Mucosa of rectum (tissue), 2 donors: ENCODE results near the gene SEBOX.
A peak's percentile ranks its signal among the peaks of the same experiment; 100 is the strongest.

Experiments
- H3K27ac ChIP-seq, 2 donors: one replicate each; pipeline ENCODE4 v1.7.0; 2013; ENCODE audit warnings: inconsistent platforms in 2 of 2, low read depth in 2 of 2, low read length in 2 of 2
- H3K27me3 ChIP-seq, 2 donors: one replicate each; pipeline ENCODE4 v1.7.0; 2013; ENCODE audit warnings: low read length in 2 of 2; ENCODE audit not compliant: control insufficient read depth in 2 of 2, insufficient read depth in 2 of 2
- H3K36me3 ChIP-seq, 2 donors: one replicate each; pipeline ENCODE4 v1.7.0; 2013; ENCODE audit warnings: low read length in 2 of 2; ENCODE audit not compliant: control insufficient read depth in 2 of 2, insufficient read depth in 2 of 2
- H3K4me1 ChIP-seq, 2 donors: one replicate each; pipeline ENCODE4 v1.7.0; 2013; ENCODE audit warnings: low read length in 2 of 2, mild to moderate bottlenecking in 1 of 2; ENCODE audit not compliant: control insufficient read depth in 2 of 2, insufficient read depth in 2 of 2
- H3K4me3 ChIP-seq, 2 donors: one replicate each; pipeline ENCODE4 v1.7.0; 2013; ENCODE audit warnings: low read length in 2 of 2
- H3K9ac ChIP-seq, 2 donors: one replicate each; pipeline ENCODE4 v1.7.0; 2013; ENCODE audit warnings: low read length in 2 of 2, low read depth in 1 of 2, mild to moderate bottlenecking in 1 of 2
- H3K9me3 ChIP-seq, 2 donors: one replicate each; pipeline ENCODE4 v1.7.0; 2013; ENCODE audit warnings: low read length in 2 of 2; ENCODE audit not compliant: control insufficient read depth in 2 of 2
- donor health status: healthy.
- donor health status: Normal muscosa, but diverticular disease.

SEBOX gene

DNA sequence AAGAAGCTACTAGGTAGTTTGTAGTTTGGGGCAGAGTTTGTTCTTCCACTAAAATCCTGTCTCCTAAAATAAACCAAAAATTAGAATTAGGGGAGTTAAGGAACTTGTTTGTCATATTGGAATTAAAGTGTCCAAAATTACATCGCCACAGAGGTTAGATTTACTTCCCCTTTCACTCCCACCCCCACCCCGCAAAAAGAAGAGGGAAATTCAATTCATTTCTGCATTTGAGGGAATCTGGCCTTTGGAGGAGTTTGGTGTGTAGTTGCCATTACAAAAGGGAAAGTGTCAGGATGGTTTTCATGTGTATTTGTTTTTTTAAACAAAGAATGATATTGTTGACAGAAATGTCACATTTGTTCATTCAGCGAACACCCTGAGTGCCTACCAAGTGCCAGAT lies 40.2 kb downstream of the SEBOX start:
- Histone ChIP-seq H3K4me3 (no peak overlapping the region), H3K27ac (no peak overlapping the region), H3K27me3 (no peaks in the 10 kb centered on the region), H3K9me3 (no peaks in the 10 kb centered on the region), H3K9ac (no peak overlapping the region), H3K36me3 (peaks cover 11 to 23% of the 10 kb centered on the region in 2 donors), H3K4me1 (peaks cover 9 to 10% of the 10 kb centered on the region in 2 donors)

DNA sequence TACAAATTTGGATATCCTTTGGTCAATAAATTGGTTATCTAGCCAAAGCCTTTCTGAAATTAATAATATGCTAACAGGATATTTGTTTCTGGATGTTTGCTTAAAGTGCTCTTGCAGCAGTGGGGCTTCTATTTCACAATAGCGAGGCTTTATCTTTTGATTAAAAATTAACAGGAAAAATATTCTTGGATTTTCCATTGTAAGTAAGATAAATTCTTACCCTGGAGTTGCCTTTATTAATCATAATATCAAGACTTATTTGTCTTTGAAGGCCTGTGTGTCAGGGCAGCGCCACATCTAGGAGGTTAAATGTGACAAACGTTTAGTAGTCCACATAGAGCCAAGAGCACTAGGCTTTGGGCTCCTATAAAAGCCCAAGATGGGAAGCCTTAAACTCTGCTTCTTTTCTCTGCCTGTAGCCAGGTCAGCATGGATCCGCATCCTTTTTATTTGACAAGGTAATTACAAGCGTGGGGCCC lies 40.7 kb downstream of the SEBOX start:
- peaks cover 10 to 20% of the 10 kb centered on the region in 2 donors for H3K36me3 ChIP-seq
- no peaks in the 10 kb centered on the region for H3K9me3 ChIP-seq
- H3K27me3 ChIP-seq: no peaks in the 10 kb centered on the region
- H3K27ac ChIP-seq: no peak overlapping the region
- no peak overlapping the region for H3K9ac ChIP-seq
- H3K4me1 ChIP-seq: peaks cover 9 to 15% of the 10 kb centered on the region in 2 donors
- no peak overlapping the region for H3K4me3 ChIP-seq

DNA sequence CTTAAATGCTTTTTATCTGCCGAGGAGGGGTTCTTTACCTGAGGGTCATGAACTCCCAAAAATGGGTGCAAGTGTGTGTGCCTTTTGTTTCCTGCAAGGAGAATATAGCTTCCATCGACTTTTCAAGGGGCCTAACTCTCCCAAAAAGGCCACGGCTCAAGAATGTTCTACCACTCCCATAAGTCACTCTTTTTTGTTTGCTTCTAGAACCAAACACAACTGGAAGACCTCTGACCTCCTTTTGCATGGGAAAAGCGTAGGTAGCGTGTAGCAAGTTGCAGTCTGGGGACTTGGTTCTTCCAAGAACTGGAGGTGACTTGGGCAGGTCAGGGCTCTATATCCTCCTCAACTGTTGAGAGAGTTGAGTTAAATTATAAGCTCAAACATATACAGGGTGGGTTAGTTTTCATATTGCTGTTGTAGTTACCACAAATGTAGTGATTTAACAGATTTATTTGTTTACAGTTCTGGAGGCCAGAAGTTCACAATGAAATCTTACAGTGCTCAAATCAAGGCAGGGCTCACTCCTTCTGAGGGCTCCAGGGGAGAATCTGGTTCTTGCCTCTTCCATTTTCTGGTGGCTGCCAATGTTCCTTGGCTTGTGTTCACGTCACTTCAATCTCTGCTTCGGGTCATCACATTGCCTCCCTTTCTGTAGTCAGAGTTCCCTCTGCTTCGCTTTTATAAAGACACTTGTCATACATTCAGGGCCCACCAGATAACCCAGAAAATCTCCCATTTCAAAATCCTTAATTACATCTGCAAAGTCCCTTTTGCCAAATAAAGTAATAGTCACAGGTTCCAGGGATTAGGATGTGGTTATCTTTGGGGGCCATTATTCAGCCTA lies 44.6 kb downstream of the SEBOX start:
- H3K4me3 ChIP-seq: peak overlapping the region in 1 of 2 donors; percentile 83
- H3K27ac ChIP-seq: no peak overlapping the region
- no peaks in the 10 kb centered on the region for H3K9me3 ChIP-seq
- no peaks in the 10 kb centered on the region for H3K27me3 ChIP-seq
- H3K9ac ChIP-seq: no peak overlapping the region
- peaks cover 13 to 23% of the 10 kb centered on the region in 2 donors for H3K4me1 ChIP-seq
- H3K36me3 ChIP-seq: no peaks in the 10 kb centered on the region

DNA sequence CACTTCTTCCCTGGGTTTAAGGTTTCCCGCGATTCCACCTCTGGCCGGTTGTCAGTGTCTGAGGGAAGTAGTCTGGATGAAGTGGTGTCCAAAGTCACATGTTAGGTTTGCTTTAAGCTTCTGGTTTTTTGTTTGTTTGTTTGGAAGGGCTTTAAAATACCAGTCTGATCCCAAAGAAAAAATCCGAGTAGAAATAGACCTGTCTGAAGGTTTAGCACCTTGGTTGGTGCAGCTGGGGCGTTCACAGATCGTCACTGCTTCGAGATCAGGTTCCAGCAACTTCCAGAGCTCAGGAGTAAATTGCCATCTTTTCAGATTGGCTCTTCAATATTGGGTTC lies 45.4 kb downstream of the SEBOX start:
- Histone ChIP-seq H3K9ac (peak overlapping the region; percentile 53 to 77), H3K4me3 (peak overlapping the region; percentile 70 to 83), H3K36me3 (no peaks in the 10 kb centered on the region), H3K4me1 (peaks cover 7 to 23% of the 10 kb centered on the region in 2 donors), H3K27me3 (no peaks in the 10 kb centered on the region), H3K9me3 (no peaks in the 10 kb centered on the region), H3K27ac (peak overlapping the region in 1 of 2 donors; percentile 48)

DNA sequence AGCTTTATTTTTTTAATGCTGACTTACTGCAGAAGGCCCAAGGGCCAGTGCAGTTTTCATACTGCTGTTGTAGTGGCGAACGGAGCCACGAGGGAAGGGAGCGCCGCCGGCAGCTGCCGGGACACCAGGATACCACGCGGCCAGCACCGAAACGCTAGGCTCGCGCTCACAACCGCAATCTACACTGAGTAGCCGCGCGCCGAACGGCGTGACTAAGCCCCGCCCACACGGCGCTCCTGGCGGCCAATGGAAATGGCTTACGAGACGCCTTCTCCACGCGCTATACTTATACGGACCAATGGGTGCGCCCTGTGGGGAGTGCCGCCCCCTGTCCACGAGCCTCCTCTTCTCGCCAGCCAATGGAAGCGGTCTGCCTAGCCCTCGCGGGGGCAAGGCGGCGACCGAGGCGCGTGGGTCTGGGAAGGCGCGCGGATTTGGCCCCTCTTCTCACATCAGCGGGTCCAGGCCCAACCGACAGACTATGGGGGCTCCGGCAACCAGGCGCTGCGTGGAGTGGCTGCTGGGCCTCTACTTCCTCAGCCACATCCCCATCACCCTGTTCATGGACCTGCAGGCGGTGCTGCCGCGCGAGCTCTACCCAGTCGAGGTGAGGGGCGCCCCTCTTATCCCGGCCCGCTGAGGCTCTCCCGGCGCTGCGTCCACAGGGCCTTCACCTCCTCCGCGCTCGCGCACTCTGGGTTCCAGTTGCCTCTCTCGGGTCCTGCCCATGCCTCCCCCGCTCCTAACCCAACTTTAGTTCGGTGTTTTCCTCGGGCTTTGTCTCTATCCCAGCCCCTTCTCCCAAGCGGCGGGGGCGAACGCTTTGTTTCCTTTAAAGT lies 46.0 kb downstream of the SEBOX start, which contains the start of gene TMEM97:
Gene TMEM97 (plus strand): TSS at position 442 of the 839 bp plus-strand sequence. CDS start 40 bp downstream, at position 482.
- Histone ChIP-seq H3K9ac (peak within 1 kb of the TSS; percentile 53 to 77), H3K27me3 (no peaks in the 10 kb centered on the region), H3K9me3 (no peaks in the 10 kb centered on the region), H3K36me3 (no peaks in the 10 kb centered on the region), H3K4me3 (peak within 1 kb of the TSS; percentile 70 to 83), H3K4me1 (peaks cover 7 to 23% of the 10 kb centered on the region in 2 donors), H3K27ac (peak within 1 kb of the TSS; percentile 44 to 48)

DNA sequence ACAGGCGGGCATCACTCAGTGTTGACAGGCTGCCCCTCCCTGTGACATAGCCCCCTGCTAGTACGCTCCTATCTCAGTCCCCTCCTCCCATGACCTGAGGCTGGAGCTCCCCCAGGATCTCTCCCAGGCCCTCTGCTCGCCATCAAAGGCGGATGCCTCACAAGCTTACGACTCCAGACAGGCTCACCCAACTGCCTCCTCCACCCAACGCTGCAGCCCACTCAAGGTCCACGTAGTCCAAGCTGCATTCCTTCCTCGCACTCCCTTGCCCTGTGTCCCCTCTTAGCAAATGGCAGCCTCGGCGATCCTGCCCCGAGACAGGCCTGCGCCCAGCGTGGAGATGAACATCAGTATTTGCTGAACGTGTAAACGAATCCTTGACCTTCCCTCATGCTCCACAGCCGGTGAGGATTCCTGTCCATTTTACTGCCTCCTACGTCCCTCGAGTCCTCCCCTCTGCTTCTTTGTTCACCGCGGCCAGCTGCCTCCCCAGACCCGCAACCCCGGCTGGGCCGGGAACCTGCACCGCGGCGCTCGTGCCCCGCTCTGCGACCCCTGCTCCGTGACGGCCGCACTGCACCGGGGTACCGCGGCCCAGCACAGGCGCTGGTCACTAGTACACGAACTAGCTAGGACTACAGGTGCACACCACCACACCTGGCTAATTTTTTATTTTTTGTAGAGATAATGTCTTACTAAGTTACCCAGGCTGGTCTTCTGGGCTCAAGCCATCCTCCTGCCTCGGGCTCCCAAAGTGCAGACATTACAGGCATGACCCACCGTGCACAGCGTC lies 46.8 kb downstream of the SEBOX start:
- H3K9ac ChIP-seq: peak overlapping the region; percentile 26 to 53

DNA sequence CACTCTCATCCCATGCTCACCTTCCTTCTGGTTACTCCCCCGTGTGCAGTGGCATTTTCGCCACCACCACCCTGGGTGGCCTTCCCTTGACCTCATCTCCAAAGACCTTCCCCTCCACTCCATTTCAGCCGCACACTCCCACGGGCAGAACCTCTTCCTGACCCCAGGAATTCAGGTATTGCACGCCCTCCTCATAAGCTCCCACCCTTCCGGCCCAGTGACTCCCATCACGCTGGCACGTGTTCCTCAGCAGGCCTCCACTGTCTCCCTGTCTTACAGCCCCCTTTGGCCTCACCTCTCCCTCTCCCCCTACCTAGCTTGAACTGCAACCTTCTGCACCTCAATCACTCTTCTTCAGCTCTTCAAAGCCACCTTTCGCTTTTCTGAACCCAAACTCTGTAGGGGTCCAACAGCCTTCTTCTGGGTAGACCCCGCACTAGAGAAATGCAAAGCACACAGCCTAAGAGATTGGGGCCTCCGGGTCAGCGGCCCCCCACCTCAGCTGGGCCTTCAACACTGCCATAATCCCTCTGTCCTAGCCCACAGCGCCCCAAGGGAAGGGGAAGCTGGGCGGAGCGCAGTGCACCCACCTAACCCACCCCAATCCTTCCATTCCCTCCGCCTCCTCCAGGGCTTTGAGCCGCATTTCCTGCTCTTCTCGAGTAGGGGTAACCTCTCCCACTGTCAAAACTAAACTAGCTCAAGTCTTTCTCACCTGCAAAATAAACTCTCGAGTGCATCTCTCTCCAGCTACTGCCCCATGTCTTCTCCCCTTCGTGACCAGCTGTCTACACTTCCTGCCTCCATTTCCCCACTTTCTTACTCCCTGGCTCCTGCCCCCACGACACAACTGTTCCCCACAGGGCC lies 47.7 kb downstream of the SEBOX start:
- no peak overlapping the region for H3K27ac ChIP-seq
- H3K9ac ChIP-seq: no peak overlapping the region
- peaks cover 7 to 23% of the 10 kb centered on the region in 2 donors for H3K4me1 ChIP-seq
- H3K9me3 ChIP-seq: no peaks in the 10 kb centered on the region
- no peaks in the 10 kb centered on the region for H3K36me3 ChIP-seq
- no peaks in the 10 kb centered on the region for H3K27me3 ChIP-seq
- H3K4me3 ChIP-seq: no peak overlapping the region

More for the DNA sequence above, 46.8 kb downstream of the SEBOX start:
- Histone ChIP-seq H3K27me3 (no peaks in the 10 kb centered on the region), H3K4me3 (peak overlapping the region; percentile 70 to 83), H3K36me3 (no peaks in the 10 kb centered on the region), H3K4me1 (peaks cover 7 to 23% of the 10 kb centered on the region in 2 donors), H3K27ac (no peak overlapping the region), H3K9me3 (no peaks in the 10 kb centered on the region)

DNA sequence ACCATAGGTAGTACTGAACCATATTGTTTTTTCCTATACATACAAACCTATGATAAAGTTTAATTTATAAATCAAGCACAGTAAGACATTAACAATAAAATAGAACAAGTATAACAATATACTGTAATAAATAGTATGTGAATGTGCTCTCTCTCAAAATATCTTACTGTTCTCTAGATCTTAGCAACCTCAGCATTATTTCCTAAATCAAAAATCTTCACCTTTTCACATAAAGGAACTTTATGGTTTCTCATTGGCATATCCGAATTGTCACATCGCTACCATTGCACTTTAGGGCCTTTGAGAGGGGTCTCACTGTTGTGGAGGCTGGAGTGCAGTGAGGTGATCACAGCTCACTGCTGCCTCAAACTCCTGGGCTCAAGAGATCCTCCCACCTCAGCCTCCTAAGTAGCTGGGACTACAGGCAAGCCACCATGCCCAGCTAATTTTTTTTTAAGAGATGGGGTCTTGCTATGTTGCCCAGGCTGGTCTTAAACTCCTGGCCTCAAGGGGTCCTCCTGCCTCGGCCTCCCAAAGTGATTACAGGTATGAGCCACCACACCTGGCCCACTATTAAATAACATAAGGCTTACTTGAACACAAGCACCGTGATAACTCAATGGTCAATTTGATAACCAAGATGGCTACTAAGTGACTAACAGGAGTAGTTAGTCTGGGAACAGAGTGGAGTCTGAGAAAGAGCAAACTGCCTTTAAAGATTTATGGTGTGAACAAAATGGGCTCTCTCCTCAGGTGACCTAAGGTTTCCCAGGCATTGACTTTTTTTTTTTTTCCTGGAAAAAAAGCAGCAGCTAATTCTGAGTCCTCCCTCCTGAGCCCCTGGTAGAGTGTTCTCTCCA lies 48.9 kb downstream of the SEBOX start:
- H3K36me3 ChIP-seq: no peaks in the 10 kb centered on the region
- no peak overlapping the region for H3K9ac ChIP-seq
- no peaks in the 10 kb centered on the region for H3K27me3 ChIP-seq
- H3K9me3 ChIP-seq: no peaks in the 10 kb centered on the region
- peaks cover 7 to 23% of the 10 kb centered on the region in 2 donors for H3K4me1 ChIP-seq
- H3K27ac ChIP-seq: no peak overlapping the region
- no peak overlapping the region for H3K4me3 ChIP-seq
